ENCODE measurements around the gene TMEM267.
"Not testable (repeated sequence)": the region's sequence is repeated elsewhere in the genome, so short reads cannot be mapped to it uniquely, and the experiment has no call there.

Gene TMEM267

DNA sequence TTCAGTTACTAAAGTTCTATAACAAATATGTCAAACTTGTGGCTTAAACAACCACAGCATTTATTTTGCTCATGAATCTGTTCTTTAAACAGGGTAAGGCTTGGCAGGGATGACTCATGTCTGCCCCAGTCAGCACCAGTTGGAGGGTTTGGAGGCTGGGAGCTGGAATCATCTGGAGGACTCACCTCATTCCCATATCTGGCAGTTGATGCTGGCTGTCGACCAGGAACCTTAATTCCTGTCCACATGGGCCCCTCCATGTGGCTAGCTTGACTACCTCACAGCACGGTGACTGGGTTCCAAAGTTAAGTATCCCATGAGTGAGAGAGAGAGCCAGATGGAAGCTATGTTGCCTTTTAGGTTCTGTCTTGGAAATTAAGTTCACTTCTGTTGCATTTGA lies 57.7 kb downstream of the TMEM267 start:
- Mint-ChIP-seq H3K27ac (no peak overlapping the region), H3K27me3 (no peaks in the 10 kb centered on the region), H3K9me3 (no peaks in the 10 kb centered on the region), H3K4me3 (no peak overlapping the region), H3K4me1 (peaks cover 6% of the 10 kb centered on the region)
- DNase-seq (no peak), ATAC-seq (no peak)

DNA sequence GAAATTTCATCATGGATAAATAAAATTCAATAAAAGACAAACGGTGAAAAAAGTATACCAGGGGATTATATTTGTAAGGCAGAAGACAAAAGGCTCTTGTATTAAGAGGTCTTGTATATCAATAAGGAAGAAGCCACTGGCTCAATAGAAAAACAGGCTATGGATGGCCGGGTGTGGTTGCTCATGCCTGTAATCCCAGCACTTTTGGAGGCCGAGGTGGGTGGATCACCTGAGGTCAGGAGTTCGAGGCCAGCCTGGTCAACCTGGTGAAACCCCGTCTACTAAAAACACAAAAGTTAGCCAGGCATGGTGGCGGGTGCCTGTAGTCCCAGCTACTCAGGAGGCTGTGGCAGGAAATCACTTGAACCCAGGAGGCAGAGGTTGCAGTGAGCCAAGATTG lies 60.6 kb downstream of the TMEM267 start:
- DNase-seq, H3K4me3 Mint-ChIP-seq, H3K27ac Mint-ChIP-seq, H3K9me3 Mint-ChIP-seq, ATAC-seq, H3K4me1 Mint-ChIP-seq, H3K27me3 Mint-ChIP-seq: not testable (repeated sequence)

DNA sequence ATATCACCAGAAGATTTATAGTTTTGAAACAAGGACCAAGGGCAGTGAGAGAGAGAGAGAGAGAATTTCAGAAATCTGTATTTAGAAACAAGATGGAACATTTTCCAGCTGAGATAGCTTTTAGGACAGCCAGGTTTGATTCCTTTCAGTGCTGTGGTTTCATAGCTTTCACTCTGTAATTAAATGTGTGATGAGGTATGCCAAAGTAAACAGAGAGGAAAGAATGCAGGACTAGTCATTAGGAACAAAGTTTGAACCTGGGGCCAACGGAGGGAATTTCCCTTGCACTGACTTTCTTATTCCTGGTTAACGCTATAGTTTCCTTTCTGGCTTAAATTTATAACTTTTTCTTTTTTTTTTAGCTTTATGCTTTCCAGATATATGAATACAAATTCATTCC lies 61.5 kb downstream of the TMEM267 start:
- no peak overlapping the region for H3K4me3 Mint-ChIP-seq
- peaks cover 6% of the 10 kb centered on the region for H3K4me1 Mint-ChIP-seq
- H3K27me3 Mint-ChIP-seq, result no peaks in the 10 kb centered on the region
- H3K9me3 Mint-ChIP-seq, result no peaks in the 10 kb centered on the region
- no peak overlapping the region for H3K27ac Mint-ChIP-seq
- DNase-seq (no peak), ATAC-seq (no peak)

DNA sequence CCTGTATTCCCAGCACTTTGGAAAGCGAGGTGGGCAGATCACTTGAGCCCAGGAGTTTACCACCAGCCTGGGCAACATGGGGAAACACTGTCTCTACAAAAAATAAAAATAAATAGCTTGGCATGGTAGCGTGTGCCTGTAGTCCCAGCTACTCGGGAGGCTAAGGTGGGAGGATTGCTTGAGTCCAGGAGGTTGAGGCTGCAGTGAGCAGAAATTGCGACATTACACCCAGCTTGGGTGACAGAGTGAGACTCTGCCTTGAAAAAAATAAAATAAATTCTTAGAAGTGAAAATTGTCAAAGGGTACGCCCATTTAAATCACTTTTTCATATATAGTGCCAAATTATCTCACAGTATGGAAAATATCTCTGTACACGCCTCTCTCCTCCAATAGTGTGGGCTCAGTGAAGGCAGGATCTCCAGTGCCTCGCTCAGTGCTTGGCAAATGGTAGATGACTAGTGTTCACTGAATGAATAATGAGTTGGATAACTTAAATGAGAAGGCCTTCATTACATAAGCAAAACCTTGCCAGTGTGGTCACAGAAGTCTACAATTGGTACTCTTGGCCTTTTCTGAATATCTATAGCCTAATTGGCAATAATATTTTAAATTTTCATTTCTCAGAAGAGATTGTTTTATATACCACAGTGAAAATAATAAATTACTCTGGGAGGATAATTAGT lies 62.1 kb downstream of the TMEM267 start:
- H3K27me3 Mint-ChIP-seq, result no peaks in the 10 kb centered on the region
- no peak for DNase-seq
- H3K4me3 Mint-ChIP-seq, result no peak overlapping the region
- no peak for ATAC-seq
- H3K9me3 Mint-ChIP-seq, result no peaks in the 10 kb centered on the region
- H3K4me1 Mint-ChIP-seq, result peaks cover 6% of the 10 kb centered on the region
- H3K27ac Mint-ChIP-seq, result no peak overlapping the region

DNA sequence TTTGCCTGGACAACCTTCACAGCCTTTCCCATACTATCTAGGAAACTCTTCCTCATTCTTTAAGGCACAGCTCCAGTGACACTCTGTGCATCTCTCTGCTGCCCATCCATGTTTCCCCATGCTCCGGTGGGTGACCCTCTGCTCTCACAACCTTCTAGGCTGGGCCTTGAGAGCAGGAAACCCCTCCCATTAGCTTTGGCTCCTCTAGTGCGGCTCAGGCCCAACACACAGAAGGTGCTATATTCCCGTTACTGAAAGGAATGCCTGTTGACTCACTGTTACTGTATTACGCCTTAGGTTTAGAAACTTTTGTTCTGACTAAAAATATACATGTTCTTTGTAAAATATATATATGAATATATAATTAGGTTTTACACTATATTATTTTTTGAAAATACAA lies 63.4 kb downstream of the TMEM267 start:
- Mint-ChIP-seq H3K9me3 (no peaks in the 10 kb centered on the region), H3K27me3 (no peaks in the 10 kb centered on the region), H3K4me1 (peaks cover 6% of the 10 kb centered on the region), H3K27ac (no peak overlapping the region), H3K4me3 (no peak overlapping the region)
- ATAC-seq (no peak), DNase-seq (no peak)

DNA sequence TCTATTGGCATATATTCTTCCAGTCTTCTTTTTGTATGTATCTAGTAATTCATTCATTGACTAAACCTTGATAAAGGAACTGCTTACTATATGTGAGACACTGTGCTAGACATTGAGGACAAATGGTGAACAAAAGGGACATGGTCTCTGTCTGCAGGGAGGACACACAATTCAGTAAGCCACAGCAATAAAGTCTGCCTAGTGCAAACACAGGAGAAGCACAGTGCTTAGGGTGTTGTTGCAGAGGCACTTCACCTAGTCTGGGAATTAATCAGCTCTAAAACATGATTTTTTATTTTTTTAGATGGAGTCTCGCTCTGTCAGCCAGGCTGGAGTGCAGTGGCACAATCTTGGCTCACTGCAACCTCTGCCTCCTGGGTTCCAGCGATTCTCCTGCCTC lies 65.1 kb downstream of the TMEM267 start:
- H3K27ac Mint-ChIP-seq, result no peak overlapping the region
- no peaks in the 10 kb centered on the region for H3K9me3 Mint-ChIP-seq
- H3K4me3 Mint-ChIP-seq, result no peak overlapping the region
- ATAC-seq (no peak), DNase-seq (no peak)
- H3K27me3 Mint-ChIP-seq, result no peaks in the 10 kb centered on the region
- H3K4me1 Mint-ChIP-seq, result peaks cover 6% of the 10 kb centered on the region

DNA sequence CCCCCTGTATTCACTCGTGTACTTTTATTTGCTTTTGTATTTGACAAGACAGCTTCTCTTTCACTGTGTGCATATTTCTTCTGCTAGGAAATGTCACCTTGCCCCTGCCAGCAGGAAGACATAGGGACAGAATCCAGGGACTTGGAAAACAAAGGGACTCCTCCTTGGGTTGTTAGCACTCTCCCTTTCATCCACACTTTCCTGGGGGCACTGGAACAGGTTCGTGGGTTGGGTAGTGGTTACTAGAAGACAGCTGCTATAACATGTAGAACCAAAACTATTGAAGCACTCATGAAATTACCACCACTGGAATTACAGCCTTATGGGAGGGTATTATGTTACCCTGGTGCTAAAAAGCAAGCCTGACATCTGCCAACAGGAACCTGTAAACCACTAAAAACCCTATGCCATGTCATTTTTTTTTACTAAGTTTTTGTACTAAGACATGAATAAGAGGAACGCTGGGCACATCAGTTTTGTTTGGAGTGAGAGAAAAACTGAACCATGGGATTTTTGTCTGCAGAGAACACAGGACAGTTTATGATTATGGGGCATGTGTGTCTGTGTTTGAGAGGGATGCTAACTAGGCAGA lies 66.8 kb downstream of the TMEM267 start:
- Mint-ChIP-seq H3K4me1 (peaks cover under 1% of the 10 kb centered on the region), H3K27me3 (no peaks in the 10 kb centered on the region), H3K9me3 (no peaks in the 10 kb centered on the region), H3K4me3 (no peak overlapping the region), H3K27ac (no peak overlapping the region)
- ATAC-seq (no peak), DNase-seq (no peak)

DNA sequence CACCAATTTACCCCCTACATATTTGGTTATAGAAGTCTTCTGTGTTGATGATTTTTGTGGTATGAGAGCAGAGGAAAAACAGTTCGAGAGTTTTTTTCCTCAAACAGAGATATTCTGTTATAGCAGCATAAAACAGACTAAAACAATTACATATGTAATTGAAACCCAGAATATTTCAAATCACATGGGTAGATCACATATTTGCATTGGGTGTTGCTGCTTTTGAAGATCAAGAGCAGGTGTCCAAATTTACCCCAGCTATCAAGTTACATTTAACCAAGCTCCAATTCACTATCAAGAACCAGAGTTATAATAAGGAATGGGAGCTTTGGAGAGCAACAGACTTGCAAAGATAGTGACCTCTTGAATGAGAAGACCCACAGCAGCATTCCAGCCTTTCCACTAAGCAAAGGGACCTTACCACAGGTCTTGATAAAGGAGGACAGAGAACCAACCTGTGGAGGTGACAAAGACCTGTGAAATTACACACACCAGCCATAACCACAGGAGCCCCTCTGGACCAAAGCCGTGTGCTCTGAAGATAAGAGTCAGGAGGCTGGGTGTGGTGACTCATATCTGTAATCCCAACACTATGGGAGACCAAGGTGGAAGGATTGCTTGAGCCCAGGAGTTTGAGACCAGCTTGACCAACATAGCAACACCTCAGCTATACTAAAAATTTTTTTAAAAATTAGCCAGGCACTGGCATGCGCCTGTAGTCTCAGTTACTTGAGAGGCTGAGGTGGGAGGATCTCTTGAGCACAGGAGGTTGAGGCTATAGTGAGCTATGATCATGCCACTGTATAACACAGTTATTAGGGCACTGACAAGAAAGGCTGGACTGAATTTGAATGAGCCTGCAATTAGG lies 67.5 kb downstream of the TMEM267 start:
- DNase-seq, result no peak
- Mint-ChIP-seq H3K9me3 (no peaks in the 10 kb centered on the region), H3K4me3 (no peak overlapping the region), H3K27me3 (no peaks in the 10 kb centered on the region), H3K27ac (no peak overlapping the region), H3K4me1 (no peaks in the 10 kb centered on the region)
- ATAC-seq, result no peak

DNA sequence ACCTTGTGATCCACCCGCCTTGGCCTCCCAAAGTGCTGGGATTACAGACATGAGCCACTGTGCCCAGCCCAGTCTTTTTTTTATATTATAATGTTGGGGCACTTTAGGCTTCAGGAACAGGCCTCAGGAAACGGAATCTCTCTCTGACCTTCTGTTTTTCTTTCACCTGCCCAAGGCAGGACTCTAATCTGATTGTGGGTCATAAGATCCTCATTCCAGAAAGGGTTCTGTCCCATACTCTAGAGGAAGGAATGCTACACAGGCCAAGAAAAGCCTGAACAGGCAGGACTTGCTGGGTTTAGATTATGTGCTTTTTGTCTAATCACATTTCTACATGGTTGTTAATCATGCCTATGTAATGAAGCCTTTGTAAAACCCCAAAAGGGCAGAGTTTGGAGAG lies 69.7 kb downstream of the TMEM267 start:
- Mint-ChIP-seq H3K4me1 (no peaks in the 10 kb centered on the region), H3K9me3 (no peaks in the 10 kb centered on the region), H3K27ac (no peak overlapping the region), H3K27me3 (no peaks in the 10 kb centered on the region), H3K4me3 (no peak overlapping the region)
- DNase-seq, result no peak
- ATAC-seq, result no peak

DNA sequence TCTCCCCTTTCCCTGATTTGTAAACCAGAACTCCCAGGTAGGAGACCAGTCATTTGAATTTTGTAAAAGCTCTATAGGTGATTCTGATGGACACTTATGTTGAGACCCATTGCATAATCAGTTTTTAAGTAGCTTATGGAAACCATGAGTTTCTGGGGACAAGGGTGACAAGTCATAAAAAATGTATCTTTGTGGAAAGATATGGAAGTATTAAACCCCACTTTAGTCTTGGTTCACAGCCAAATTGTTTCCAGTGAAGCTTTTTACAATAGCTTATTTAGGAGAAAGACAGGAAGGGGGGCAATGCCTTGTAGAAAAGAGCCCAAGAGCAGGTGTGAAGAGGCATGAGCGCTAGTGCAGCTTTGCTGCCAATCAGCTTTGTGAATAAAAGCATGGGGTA lies 71.0 kb downstream of the TMEM267 start:
- Mint-ChIP-seq H3K27ac (no peak overlapping the region), H3K9me3 (no peaks in the 10 kb centered on the region), H3K4me3 (no peak overlapping the region), H3K27me3 (no peaks in the 10 kb centered on the region), H3K4me1 (no peaks in the 10 kb centered on the region)
- no peak for DNase-seq
- ATAC-seq, result no peak

DNA sequence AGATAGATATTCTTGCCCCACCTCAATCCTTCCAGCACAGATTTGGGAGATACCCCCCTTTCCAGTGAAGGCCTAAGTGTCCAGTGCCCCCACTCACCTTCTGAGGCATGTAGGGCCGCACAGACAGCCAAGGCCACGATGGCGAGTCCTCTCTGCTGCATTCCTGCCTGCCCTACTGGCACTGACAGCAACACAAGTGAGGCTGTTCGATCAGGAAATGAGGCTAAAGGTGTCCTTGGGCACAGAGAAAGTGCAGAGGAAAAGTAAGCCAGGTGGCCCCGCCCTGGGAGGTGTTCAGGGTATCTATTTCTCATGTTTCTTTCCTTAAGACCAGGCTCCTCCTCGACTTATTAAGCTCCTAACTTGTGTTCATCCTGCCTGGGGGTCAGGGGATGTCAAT lies 71.5 kb downstream of the TMEM267 start, which contains the start of gene CCL28:
TSS of gene CCL28 (minus strand) at position 236 of the 400 bp plus-strand sequence. CDS start at position 161, 75 bp downstream.
- H3K27me3 Mint-ChIP-seq, result no peaks in the 10 kb centered on the region
- DNase-seq, result no peak
- no peak within 1 kb of the TSS for H3K4me3 Mint-ChIP-seq
- H3K27ac Mint-ChIP-seq, result peak within 1 kb of the TSS in 1 of 2 donors; percentile 90
- H3K4me1 Mint-ChIP-seq, result no peaks in the 10 kb centered on the region
- ATAC-seq, result no peak
- peaks cover 0 to 3% of the 10 kb centered on the region in 2 donors for H3K9me3 Mint-ChIP-seq

DNA sequence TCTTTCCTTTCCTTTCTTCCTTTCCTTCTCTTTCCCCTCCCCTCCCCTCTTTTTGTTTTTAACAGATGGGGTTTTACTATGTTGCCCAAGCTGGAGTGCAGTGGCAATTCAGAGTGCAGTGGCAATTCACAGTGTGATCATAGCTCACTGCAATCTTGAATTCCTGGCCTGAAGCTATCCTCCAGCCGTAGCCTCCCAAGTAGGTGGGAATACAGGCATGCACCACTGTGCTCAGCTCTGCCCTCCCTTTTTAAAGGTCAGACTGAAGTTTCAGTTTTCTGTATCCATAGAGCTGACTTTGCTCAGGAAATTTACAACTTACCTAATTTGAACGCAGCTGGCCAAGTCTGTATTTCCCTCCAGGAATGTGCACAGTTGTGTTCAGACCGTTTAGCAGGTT lies 72.2 kb downstream of the TMEM267 start:
- Mint-ChIP-seq H3K9me3 (peaks cover 4 to 9% of the 10 kb centered on the region in 2 donors), H3K27me3 (no peaks in the 10 kb centered on the region), H3K27ac (no peak overlapping the region), H3K4me1 (no peaks in the 10 kb centered on the region), H3K4me3 (no peak overlapping the region)
- no peak for ATAC-seq
- DNase-seq, result no peak

DNA sequence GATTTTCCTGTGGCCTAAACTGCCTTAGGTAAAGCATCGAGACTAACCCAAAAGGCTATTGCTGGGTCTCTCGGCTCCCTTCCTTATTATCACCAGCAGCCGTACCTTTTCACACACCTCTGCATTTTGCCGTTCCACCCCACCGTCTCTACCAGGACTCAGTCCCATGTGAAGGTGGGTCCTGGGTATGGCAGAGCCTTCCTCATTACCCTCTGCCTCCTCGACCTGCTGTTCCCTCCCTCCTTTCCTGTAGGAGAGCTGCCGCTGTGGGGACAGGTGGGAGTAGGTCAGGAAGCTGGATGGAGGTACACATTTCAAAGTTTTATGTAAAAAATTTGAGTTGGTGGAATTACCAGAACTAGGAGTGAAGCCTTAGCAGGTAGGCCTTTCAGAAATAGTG lies 73.3 kb downstream of the TMEM267 start:
- DNase-seq (no peak), ATAC-seq (no peak)
- H3K4me3 Mint-ChIP-seq, result no peak overlapping the region
- peaks cover 8 to 15% of the 10 kb centered on the region in 2 donors for H3K9me3 Mint-ChIP-seq
- no peaks in the 10 kb centered on the region for H3K27me3 Mint-ChIP-seq
- no peak overlapping the region for H3K27ac Mint-ChIP-seq
- H3K4me1 Mint-ChIP-seq, result no peaks in the 10 kb centered on the region

DNA sequence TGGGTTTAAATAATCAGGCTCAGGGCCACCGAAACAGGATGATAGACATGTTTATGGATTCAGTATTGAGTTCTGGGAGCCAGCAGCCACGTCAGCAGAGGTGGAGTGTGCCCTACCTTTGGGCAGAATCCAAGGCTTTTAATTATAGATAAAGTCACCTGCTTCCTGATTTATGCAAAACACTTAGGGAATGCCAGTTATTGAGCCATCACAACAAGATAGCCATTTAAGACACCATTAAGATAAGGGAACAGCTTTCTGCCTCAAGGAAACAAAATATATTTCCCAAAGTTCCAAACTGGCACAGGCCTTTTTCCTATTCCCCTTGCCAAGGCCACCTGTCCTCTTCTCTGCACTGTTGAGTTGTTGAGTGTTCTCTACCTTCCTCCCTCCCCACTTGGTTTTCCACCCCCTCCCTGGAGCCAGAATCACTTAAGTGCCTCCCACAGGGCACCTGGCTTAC lies 73.8 kb downstream of the TMEM267 start:
- peaks cover 13 to 21% of the 10 kb centered on the region in 2 donors for H3K9me3 Mint-ChIP-seq
- no peaks in the 10 kb centered on the region for H3K4me1 Mint-ChIP-seq
- no peak for ATAC-seq
- H3K27ac Mint-ChIP-seq, result no peak overlapping the region
- H3K4me3 Mint-ChIP-seq, result no peak overlapping the region
- no peak for DNase-seq
- H3K27me3 Mint-ChIP-seq, result no peaks in the 10 kb centered on the region

DNA sequence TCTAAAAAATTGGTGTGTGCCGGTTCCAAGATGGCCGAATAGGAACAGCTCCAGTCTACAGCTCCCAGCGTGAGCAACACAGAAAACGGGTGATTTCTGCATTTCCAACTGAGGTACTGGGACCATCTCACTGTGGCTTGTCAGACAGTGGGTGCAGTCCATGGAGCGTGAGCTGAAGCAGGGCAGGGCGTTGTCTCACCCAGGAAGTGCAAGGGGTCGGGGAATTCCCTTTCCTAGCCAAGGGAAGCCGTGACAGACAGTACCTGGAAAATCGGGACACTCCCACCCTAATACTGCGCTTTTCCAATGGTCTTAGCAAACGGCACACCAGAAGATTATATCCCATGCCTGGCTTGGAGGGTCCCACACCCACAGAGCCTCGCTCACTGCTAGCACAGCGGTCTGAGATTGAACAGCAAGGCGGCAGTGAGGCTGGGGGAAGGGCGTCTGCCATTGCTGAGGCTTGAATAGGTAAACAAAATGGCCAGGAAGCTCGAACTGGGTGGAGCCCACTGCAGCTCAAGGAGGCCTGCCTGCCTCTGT lies 81.1 kb downstream of the TMEM267 start:
- Mint-ChIP-seq H3K4me1 (peaks cover 15% of the 10 kb centered on the region), H3K9me3 (peaks cover 18 to 45% of the 10 kb centered on the region in 2 donors)
- not testable (repeated sequence) for ATAC-seq, DNase-seq, H3K4me3 Mint-ChIP-seq, H3K27me3 Mint-ChIP-seq, H3K27ac Mint-ChIP-seq

DNA sequence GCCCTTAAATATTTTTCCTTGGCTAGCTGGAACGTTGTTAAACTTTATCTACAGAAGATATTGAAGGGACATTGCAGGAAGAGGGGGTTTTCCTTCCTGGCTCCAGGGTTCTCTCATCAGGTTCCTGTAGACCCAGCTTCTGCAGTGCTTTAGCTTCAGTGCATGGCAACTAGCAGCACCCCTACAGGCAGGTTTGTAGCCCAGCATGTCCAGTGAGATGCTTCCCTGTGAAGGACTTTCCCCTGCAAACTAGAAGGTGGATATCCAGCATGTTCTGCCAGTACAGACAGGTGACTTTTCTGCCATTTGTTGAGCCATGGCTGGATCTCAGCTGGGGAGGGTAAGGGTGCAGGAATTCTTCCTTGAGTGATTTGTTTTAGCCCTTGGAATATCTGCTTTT lies 81.8 kb downstream of the TMEM267 start:
- ATAC-seq, result no peak
- Mint-ChIP-seq H3K4me1 (peaks cover 19% of the 10 kb centered on the region), H3K27me3 (no peaks in the 10 kb centered on the region), H3K9me3 (peaks cover 18 to 39% of the 10 kb centered on the region in 2 donors), H3K4me3 (no peak overlapping the region), H3K27ac (no peak overlapping the region)
- no peak for DNase-seq

All from stimulated activated naive CD8-positive, alpha-beta T cell treated with anti-CD3 and anti-CD28 coated beads, Interleukin-15, amount 100 ng/mL, for 72 hours (primary cell).